ENCODE results near the gene NDUFAF8. TPM values are rescaled to one million over a fixed set of nuclear protein-coding genes. Genes with fewer than 3 reads are reported as not detected.

The NDUFAF8 gene
- total RNA-seq, 3 donors from 2014 or later (not counting 1 experiment from before 2014, with no cell fraction given): 28.6 to 36.4 (median 34.9) TPM

GRCh38 chr17:81193470-81194224, 45.5 kb upstream of the NDUFAF8 start:
- Histone ChIP-seq H3K9me3 (ENCODE audit: control insufficient read depth, insufficient read depth, low read length) (no peaks in the 10 kb centered on the region), H3K4me1 (ENCODE audit: control insufficient read depth, insufficient read depth, low read length) (no peaks in the 10 kb centered on the region), H3K4me3 (ENCODE audit: low read length) (no peak overlapping the region), H3K27me3 (ENCODE audit: control insufficient read depth, insufficient read depth, low read length) (no peaks in the 10 kb centered on the region), H3K27ac (ENCODE audit: low read length) (no peak overlapping the region), H3K36me3 (ENCODE audit: control insufficient read depth, insufficient read depth, low read length) (no peaks in the 10 kb centered on the region)
- Mint-ChIP-seq H3K9me3 (no peaks in the 10 kb centered on the region), H3K27ac (no peak overlapping the region), H3K4me3 (no peak overlapping the region), H3K4me1 (no peaks in the 10 kb centered on the region), H3K36me3 (no peaks in the 10 kb centered on the region), H3K27me3 (ENCODE audit: low read depth in 2 of 2) (no peaks in the 10 kb centered on the region)
- TF ChIP-seq CTCF (IDR thresholded peaks at IDR 0.05): no peak
- 95% methylated on average over 38 of the region's 38 CpGs for WGBS (ENCODE audit: insufficient coverage)
- ATAC-seq (no peak), DNase-seq (no peak)
- intact Hi-C loops (cut with micrococcal nuclease): no loop called here

GRCh38 chr17:81194225-81194760, 44.8 kb upstream of the NDUFAF8 start:
- DNase-seq (no peak), ATAC-seq (no peak)
- intact Hi-C loops (cut with micrococcal nuclease): no loop called here
- Mint-ChIP-seq H3K4me3 (no peak overlapping the region), H3K4me1 (no peaks in the 10 kb centered on the region), H3K36me3 (no peaks in the 10 kb centered on the region), H3K9me3 (no peaks in the 10 kb centered on the region), H3K27ac (no peak overlapping the region), H3K27me3 (ENCODE audit: low read depth in 2 of 2) (no peaks in the 10 kb centered on the region)
- 96% methylated on average over 21 of the region's 21 CpGs for WGBS (ENCODE audit: insufficient coverage)
- Histone ChIP-seq H3K27me3 (ENCODE audit: control insufficient read depth, insufficient read depth, low read length) (no peaks in the 10 kb centered on the region), H3K36me3 (ENCODE audit: control insufficient read depth, insufficient read depth, low read length) (no peaks in the 10 kb centered on the region), H3K4me3 (ENCODE audit: low read length) (no peak overlapping the region), H3K9me3 (ENCODE audit: control insufficient read depth, insufficient read depth, low read length) (no peaks in the 10 kb centered on the region), H3K27ac (ENCODE audit: low read length) (no peak overlapping the region), H3K4me1 (ENCODE audit: control insufficient read depth, insufficient read depth, low read length) (no peaks in the 10 kb centered on the region)
- no peak for TF ChIP-seq CTCF (IDR thresholded peaks at IDR 0.05)

GRCh38 chr17:81194941-81195901, 43.9 kb upstream of the NDUFAF8 start:
- no peaks in the 10 kb centered on the region for H3K4me1 Mint-ChIP-seq
- Histone ChIP-seq H3K36me3 (ENCODE audit: control insufficient read depth, insufficient read depth, low read length) (no peaks in the 10 kb centered on the region), H3K27ac (ENCODE audit: low read length) (no peak overlapping the region), H3K27me3 (ENCODE audit: control insufficient read depth, insufficient read depth, low read length) (no peaks in the 10 kb centered on the region), H3K4me1 (ENCODE audit: control insufficient read depth, insufficient read depth, low read length) (no peaks in the 10 kb centered on the region), H3K4me3 (ENCODE audit: low read length) (no peak overlapping the region), H3K9me3 (ENCODE audit: control insufficient read depth, insufficient read depth, low read length) (no peaks in the 10 kb centered on the region)
- no peaks in the 10 kb centered on the region for H3K9me3 Mint-ChIP-seq
- intact Hi-C loops (cut with micrococcal nuclease): no loop called here
- H3K27ac Mint-ChIP-seq: no peak overlapping the region
- WGBS (ENCODE audit: insufficient coverage): 98% methylated on average over 37 of the region's 37 CpGs
- no peaks in the 10 kb centered on the region for H3K27me3 Mint-ChIP-seq (ENCODE audit: low read depth in 2 of 2)
- TF ChIP-seq CTCF (IDR thresholded peaks at IDR 0.05): no peak
- H3K36me3 Mint-ChIP-seq: no peaks in the 10 kb centered on the region
- no peak overlapping the region for H3K4me3 Mint-ChIP-seq
- DNase-seq: no peak
- no peak for ATAC-seq

Measured in natural killer cell (primary cell).